ENCODE measurements around the gene AUTS2.

DNA sequence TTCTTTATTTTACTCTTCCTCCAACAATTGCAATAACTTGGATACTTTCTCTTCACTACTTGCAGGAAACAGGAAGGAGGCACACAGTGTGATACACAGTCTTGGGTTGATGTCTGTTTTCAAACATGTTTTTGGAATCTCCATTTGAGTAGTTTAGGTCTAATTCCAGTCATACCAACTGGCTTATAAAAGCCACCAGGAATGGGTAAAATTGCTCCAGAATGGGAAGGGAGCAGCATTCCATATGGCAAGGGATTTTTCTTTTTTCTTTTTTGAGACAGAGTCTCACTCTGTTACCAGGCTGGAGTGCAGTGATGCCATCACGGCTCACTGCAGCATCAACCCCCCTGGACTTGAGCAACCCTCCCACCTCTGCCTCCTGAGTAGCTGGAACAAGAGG is 988.5 kb downstream of the AUTS2 start:
- no peak for TF ChIP-seq YY1 (IDR thresholded peaks at IDR 0.05; ENCODE audit: insufficient read depth, insufficient read length)
- TF ChIP-seq SUZ12 (IDR thresholded peaks at IDR 0.05; ENCODE audit: extremely low read depth, insufficient read depth, insufficient read length), result no peak
- TF ChIP-seq ZNF274 (IDR thresholded peaks at IDR 0.05; ENCODE audit: low read depth, low read length), result no peak
